ENCODE data around the gene PLXDC1. TPM values are rescaled to one million over a fixed set of nuclear protein-coding genes. Genes with fewer than 3 reads are reported as not detected.
"Not testable (repeated sequence)": the region's sequence is repeated elsewhere in the genome, so short reads cannot be mapped to it uniquely, and the experiment has no call there.

Gene PLXDC1
- total RNA-seq, 1 experiment from 2014 or later: not detected

DNA sequence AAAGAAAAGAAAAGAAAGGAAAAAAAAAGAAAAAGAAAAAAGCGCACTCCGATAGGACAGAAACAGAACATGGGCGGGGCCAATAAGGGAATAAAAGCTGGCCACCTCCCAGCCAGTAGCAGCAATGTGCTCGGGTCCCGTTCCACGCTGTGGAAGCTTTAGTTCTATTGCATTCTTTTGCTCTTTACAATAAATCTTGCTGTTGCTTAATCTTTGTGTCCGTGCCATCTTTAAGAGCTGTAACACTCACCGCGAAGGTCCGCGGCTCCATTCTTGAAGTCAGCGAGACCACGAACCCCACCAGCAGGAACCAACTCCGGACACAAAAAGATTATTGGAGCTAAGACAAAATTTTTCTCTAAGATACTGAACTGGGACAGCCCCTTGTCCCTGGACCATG is 17.7 kb upstream of the PLXDC1 start:
- no TSS peak for BruUV-seq (replicated peaks)
- H3K9me3 ChIP-seq (ENCODE audit: control insufficient read depth, insufficient read depth, low read depth, low read length): no peaks in the 10 kb centered on the region
- ChIA-PET CTCF (interaction anchor here (0.6 kb wide), 1 partner anchor 25 kb away, joined by 7 read pairs; no protein-coding TSS in a partner anchor), POLR2A (interaction anchor here (0.6 kb wide), 1 partner anchor 249 kb away, joined by 6 read pairs; no protein-coding TSS in a partner anchor)
- TF ChIP-seq, protein P1, sequence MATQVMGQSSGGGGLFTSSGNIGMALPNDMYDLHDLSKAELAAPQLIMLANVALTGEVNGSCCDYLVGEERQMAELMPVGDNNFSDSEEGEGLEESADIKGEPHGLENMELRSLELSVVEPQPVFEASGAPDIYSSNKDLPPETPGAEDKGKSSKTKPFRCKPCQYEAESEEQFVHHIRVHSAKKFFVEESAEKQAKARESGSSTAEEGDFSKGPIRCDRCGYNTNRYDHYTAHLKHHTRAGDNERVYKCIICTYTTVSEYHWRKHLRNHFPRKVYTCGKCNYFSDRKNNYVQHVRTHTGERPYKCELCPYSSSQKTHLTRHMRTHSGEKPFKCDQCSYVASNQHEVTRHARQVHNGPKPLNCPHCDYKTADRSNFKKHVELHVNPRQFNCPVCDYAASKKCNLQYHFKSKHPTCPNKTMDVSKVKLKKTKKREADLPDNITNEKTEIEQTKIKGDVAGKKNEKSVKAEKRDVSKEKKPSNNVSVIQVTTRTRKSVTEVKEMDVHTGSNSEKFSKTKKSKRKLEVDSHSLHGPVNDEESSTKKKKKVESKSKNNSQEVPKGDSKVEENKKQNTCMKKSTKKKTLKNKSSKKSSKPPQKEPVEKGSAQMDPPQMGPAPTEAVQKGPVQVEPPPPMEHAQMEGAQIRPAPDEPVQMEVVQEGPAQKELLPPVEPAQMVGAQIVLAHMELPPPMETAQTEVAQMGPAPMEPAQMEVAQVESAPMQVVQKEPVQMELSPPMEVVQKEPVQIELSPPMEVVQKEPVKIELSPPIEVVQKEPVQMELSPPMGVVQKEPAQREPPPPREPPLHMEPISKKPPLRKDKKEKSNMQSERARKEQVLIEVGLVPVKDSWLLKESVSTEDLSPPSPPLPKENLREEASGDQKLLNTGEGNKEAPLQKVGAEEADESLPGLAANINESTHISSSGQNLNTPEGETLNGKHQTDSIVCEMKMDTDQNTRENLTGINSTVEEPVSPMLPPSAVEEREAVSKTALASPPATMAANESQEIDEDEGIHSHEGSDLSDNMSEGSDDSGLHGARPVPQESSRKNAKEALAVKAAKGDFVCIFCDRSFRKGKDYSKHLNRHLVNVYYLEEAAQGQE (IDR thresholded peaks at IDR 0.05; ENCODE audit: insufficient read depth in 1 of 2, low read depth in 2 of 2, low read length in 1 of 2): no peak
- TF ChIP-seq TCF7L2 (IDR thresholded peaks at IDR 0.05; ENCODE audit: low read depth, low read length) (no peak), POLR2AphosphoS5 (IDR thresholded peaks at IDR 0.05; ENCODE audit: low read depth, low read length) (no peak), SIN3A (IDR thresholded peaks at IDR 0.05; ENCODE audit: borderline replicate concordance, insufficient read depth, low read depth, low read length) (no peak)
- TF ChIP-seq, protein P2, sequence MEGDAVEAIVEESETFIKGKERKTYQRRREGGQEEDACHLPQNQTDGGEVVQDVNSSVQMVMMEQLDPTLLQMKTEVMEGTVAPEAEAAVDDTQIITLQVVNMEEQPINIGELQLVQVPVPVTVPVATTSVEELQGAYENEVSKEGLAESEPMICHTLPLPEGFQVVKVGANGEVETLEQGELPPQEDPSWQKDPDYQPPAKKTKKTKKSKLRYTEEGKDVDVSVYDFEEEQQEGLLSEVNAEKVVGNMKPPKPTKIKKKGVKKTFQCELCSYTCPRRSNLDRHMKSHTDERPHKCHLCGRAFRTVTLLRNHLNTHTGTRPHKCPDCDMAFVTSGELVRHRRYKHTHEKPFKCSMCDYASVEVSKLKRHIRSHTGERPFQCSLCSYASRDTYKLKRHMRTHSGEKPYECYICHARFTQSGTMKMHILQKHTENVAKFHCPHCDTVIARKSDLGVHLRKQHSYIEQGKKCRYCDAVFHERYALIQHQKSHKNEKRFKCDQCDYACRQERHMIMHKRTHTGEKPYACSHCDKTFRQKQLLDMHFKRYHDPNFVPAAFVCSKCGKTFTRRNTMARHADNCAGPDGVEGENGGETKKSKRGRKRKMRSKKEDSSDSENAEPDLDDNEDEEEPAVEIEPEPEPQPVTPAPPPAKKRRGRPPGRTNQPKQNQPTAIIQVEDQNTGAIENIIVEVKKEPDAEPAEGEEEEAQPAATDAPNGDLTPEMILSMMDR (IDR thresholded peaks at IDR 0.05): no peak
- in situ Hi-C loops (cut with HindIII; ENCODE audit: low pct_unique_long_range_greater_than_20kb, low sequenced_read_pairs): no loop called here
- H3K4me1 ChIP-seq (ENCODE audit: control insufficient read depth, insufficient read depth, low read length): peaks cover 4% of the 10 kb centered on the region; the same call in 1 of the 2 replicates
- H3K36me3 ChIP-seq (ENCODE audit: control insufficient read depth, insufficient read depth, low read length): no peaks in the 10 kb centered on the region
- H3K27me3 ChIP-seq (ENCODE audit: control insufficient read depth, insufficient read depth, low read length): no peaks in the 10 kb centered on the region
- H3K27ac ChIP-seq (ENCODE audit: low read length): no peak overlapping the region
- DNase-seq (ENCODE audit: low read depth, low spot score): no peak
- no peak overlapping the region for H3K4me3 ChIP-seq (ENCODE audit: low read depth in 2 of 2, low read length in 2 of 2)
- intact Hi-C loops (cut with micrococcal nuclease; ENCODE audit: unreplicated experiment): no loop called here
- ATAC-seq: no peak

GRCh38 chr17:39168503-39168902 is 17.1 kb upstream of the PLXDC1 start:
- H3K27ac ChIP-seq (ENCODE audit: low read length); in situ Hi-C loops (cut with HindIII; ENCODE audit: low pct_unique_long_range_greater_than_20kb, low sequenced_read_pairs); ATAC-seq; BruUV-seq (replicated peaks); H3K4me1 ChIP-seq (ENCODE audit: control insufficient read depth, insufficient read depth, low read length); DNase-seq (ENCODE audit: low read depth, low spot score); H3K9me3 ChIP-seq (ENCODE audit: control insufficient read depth, insufficient read depth, low read depth, low read length); H3K4me3 ChIP-seq (ENCODE audit: low read depth in 2 of 2, low read length in 2 of 2); intact Hi-C loops (cut with micrococcal nuclease; ENCODE audit: unreplicated experiment); H3K36me3 ChIP-seq (ENCODE audit: control insufficient read depth, insufficient read depth, low read length); POLR2A ChIA-PET; H3K27me3 ChIP-seq (ENCODE audit: control insufficient read depth, insufficient read depth, low read length): not testable (repeated sequence)
- CTCF ChIA-PET: interaction anchor here (0.6 kb wide), 1 partner anchor 10 kb away, joined by 3 read pairs; no protein-coding TSS in a partner anchor

DNA sequence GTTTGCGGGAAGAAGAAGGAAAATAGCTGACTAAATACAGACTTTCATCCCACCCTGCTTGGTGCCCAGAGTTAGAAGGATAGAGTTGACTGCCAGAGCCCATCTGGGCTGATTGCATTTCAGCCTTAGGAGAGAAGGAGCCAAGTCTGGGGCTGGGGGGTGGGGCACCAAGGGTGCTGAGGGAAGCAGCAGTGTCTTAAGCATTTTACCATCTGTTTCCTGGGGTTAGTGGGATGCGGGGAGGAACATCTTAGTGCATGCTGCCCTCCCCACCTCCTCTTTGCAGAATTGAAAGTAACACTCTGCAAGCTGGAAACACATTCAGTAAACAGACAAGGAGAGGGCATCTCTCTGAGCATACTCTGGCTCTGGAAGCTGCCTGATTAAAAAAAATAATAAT is 16.0 kb upstream of the PLXDC1 start:
- H3K4me1 ChIP-seq (ENCODE audit: control insufficient read depth, insufficient read depth, low read length): peaks cover 4% of the 10 kb centered on the region; the same call in 1 of the 2 replicates
- in situ Hi-C loops (cut with HindIII; ENCODE audit: low pct_unique_long_range_greater_than_20kb, low sequenced_read_pairs) (no loop called here), intact Hi-C loops (cut with micrococcal nuclease; ENCODE audit: unreplicated experiment) (no loop called here)
- DNase-seq (ENCODE audit: low read depth, low spot score): no peak
- H3K36me3 ChIP-seq (ENCODE audit: control insufficient read depth, insufficient read depth, low read length): no peaks in the 10 kb centered on the region
- no peak overlapping the region for H3K4me3 ChIP-seq (ENCODE audit: low read depth in 2 of 2, low read length in 2 of 2)
- BruUV-seq (replicated peaks): no TSS peak
- no peak overlapping the region for H3K27ac ChIP-seq (ENCODE audit: low read length)
- H3K27me3 ChIP-seq (ENCODE audit: control insufficient read depth, insufficient read depth, low read length): no peaks in the 10 kb centered on the region
- H3K9me3 ChIP-seq (ENCODE audit: control insufficient read depth, insufficient read depth, low read depth, low read length): no peaks in the 10 kb centered on the region
- ATAC-seq: no peak
- POLR2A ChIA-PET: no interaction called here
- CTCF ChIA-PET: no interaction called here
- TF ChIP-seq SIN3A (IDR thresholded peaks at IDR 0.05; ENCODE audit: borderline replicate concordance, insufficient read depth, low read depth, low read length) (no peak), POLR2AphosphoS5 (IDR thresholded peaks at IDR 0.05; ENCODE audit: low read depth, low read length) (no peak), TCF7L2 (IDR thresholded peaks at IDR 0.05; ENCODE audit: low read depth, low read length) (no peak)
- TF ChIP-seq, protein P2 (IDR thresholded peaks at IDR 0.05): no peak
- TF ChIP-seq, protein P1 (IDR thresholded peaks at IDR 0.05; ENCODE audit: insufficient read depth in 1 of 2, low read depth in 2 of 2, low read length in 1 of 2): no peak

Measured in Panc1 (cell line).